ENCODE measurements around the gene PRKG1.

DNA sequence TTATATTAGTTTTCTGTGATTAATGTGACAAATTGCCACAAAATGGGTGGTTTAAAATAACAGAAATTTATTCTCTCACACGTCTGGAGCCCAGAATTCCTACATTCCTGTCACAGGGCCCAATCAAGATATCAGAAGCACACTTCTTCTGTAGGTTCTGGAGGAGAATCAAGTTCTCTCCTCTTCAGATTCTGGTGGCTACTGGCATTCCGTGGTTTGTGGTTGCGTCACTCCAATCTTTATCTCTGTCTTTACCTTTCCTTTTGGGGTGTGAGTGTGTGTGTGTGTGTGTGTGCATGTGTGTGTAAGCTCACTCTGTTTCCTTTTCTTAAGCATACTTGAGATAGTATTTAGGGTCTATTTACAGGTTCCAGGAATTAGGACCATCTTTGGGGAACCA is 1124.3 kb downstream of the PRKG1 start:
- TF ChIP-seq, protein P1, sequence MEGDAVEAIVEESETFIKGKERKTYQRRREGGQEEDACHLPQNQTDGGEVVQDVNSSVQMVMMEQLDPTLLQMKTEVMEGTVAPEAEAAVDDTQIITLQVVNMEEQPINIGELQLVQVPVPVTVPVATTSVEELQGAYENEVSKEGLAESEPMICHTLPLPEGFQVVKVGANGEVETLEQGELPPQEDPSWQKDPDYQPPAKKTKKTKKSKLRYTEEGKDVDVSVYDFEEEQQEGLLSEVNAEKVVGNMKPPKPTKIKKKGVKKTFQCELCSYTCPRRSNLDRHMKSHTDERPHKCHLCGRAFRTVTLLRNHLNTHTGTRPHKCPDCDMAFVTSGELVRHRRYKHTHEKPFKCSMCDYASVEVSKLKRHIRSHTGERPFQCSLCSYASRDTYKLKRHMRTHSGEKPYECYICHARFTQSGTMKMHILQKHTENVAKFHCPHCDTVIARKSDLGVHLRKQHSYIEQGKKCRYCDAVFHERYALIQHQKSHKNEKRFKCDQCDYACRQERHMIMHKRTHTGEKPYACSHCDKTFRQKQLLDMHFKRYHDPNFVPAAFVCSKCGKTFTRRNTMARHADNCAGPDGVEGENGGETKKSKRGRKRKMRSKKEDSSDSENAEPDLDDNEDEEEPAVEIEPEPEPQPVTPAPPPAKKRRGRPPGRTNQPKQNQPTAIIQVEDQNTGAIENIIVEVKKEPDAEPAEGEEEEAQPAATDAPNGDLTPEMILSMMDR (IDR thresholded peaks at IDR 0.05; ENCODE audit: low read depth, low read length), result no peak
- TF ChIP-seq EZH2phosphoT487 (IDR thresholded peaks at IDR 0.05; ENCODE audit: low read depth), result no peak

All from OCI-LY3 (cell line).